ENCODE measurements around the gene CCDC85B.
A peak's percentile ranks its signal among the peaks of the same experiment; 100 is the strongest.
"Not testable (repeated sequence)": the region's sequence is repeated elsewhere in the genome, so short reads cannot be mapped to it uniquely, and the experiment has no call there.

Gene CCDC85B

GRCh38 chr11:65890324-65891218 lies at the start of gene CCDC85B:
Gene CCDC85B (plus strand): TSS chr11:65890673. CDS start chr11:65890784, 111 bp downstream.
- peak; percentile 98 to 99 for DNase-seq

- no peak for DNase-seq
These were observed 48.3 kb upstream of the CCDC85B start for GRCh38 chr11:65842144-65842543.

GRCh38 chr11:65843811-65844210 lies 46.7 kb upstream of the CCDC85B start:
- DNase-seq: no peak

GRCh38 chr11:65844231-65844872 lies 46.1 kb upstream of the CCDC85B start:
- DNase-seq: no peak

GRCh38 chr11:65847746-65848145 lies 42.7 kb upstream of the CCDC85B start:
- no peak for DNase-seq

- DNase-seq: not testable (repeated sequence)
These were observed 41.8 kb upstream of the CCDC85B start for GRCh38 chr11:65848693-65849092.

- no peak for DNase-seq
These were observed 41.1 kb upstream of the CCDC85B start for GRCh38 chr11:65849366-65849765.

- DNase-seq: no peak
These were observed 40.7 kb upstream of the CCDC85B start for GRCh38 chr11:65849771-65850216.

- DNase-seq: peak in 1 of 2 donors; percentile 17
These were observed 40.0 kb upstream of the CCDC85B start for GRCh38 chr11:65850217-65851082.

- DNase-seq: peak in 1 of 2 donors; percentile 22
These were observed 39.3 kb upstream of the CCDC85B start for GRCh38 chr11:65851083-65851579.

- DNase-seq: peak in 1 of 2 donors; percentile 16
These were observed 38.5 kb upstream of the CCDC85B start for GRCh38 chr11:65851811-65852507.

- DNase-seq: peak in 1 of 2 donors; percentile 18
These were observed 37.8 kb upstream of the CCDC85B start for GRCh38 chr11:65852508-65853245.

GRCh38 chr11:65853246-65853979 lies 37.1 kb upstream of the CCDC85B start:
- DNase-seq: peak in 1 of 2 donors; percentile 16

- DNase-seq: peak in 1 of 2 donors; percentile 15
These were observed 36.3 kb upstream of the CCDC85B start for GRCh38 chr11:65854161-65854592.

GRCh38 chr11:65854852-65855837 lies 35.3 kb upstream of the CCDC85B start:
- DNase-seq: peak in 1 of 2 donors; percentile 15

GRCh38 chr11:65855927-65856363 lies 34.5 kb upstream of the CCDC85B start:
- DNase-seq: peak in 1 of 2 donors; percentile 17

GRCh38 chr11:65856689-65857499 lies 33.6 kb upstream of the CCDC85B start:
- peak; percentile 86 for DNase-seq

- peak in 1 of 2 donors; percentile 70 for DNase-seq
These were observed 33.0 kb upstream of the CCDC85B start for GRCh38 chr11:65857500-65857852.

All from stimulated activated CD4-positive, alpha-beta T cell treated with anti-CD3 and anti-CD28 coated beads, Interleukin-2, amount 100 ng/mL, for 24 hours (primary cell).